Measurements from ENCODE around the gene RANBP10. TPM values are rescaled to one million over a fixed set of nuclear protein-coding genes. Genes with fewer than 3 reads are reported as not detected.

RANBP10 gene
- total RNA-seq, 4 donors from 2014 or later: 15.0 to 24.6 (median 17.9) TPM

DNA sequence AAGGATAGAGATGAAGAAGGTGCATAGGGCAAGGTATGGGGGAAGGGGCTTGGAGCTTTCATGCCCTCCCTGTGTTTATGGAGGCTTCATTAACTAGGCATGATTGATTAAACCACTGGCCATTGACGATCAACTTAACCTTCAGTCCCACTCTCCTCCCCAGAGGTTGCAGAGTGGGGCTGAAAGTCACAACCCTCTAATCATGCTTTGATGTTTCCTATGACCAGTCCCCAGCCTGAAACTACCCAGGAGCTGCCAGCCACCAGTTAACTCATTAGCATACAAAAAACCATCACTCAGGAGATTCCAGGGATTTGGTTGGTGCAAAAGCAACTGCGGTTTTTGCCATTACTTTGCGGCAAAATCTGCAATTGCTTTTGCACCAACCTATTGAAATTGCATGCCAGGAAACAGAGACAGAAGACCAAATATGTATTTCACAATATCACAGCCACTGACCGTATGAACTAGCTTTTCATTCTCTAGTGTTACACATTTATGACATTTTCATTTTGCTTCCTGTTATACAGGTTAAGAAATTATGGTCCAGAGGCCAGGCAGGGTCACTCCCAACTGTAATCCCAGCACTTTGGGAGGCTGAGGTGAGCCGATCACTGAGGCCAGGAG is 92.6 kb downstream of the RANBP10 start:
- DNase-seq (ENCODE audit: low spot score in 2 of 2): no peak
- TF ChIP-seq, protein P1, sequence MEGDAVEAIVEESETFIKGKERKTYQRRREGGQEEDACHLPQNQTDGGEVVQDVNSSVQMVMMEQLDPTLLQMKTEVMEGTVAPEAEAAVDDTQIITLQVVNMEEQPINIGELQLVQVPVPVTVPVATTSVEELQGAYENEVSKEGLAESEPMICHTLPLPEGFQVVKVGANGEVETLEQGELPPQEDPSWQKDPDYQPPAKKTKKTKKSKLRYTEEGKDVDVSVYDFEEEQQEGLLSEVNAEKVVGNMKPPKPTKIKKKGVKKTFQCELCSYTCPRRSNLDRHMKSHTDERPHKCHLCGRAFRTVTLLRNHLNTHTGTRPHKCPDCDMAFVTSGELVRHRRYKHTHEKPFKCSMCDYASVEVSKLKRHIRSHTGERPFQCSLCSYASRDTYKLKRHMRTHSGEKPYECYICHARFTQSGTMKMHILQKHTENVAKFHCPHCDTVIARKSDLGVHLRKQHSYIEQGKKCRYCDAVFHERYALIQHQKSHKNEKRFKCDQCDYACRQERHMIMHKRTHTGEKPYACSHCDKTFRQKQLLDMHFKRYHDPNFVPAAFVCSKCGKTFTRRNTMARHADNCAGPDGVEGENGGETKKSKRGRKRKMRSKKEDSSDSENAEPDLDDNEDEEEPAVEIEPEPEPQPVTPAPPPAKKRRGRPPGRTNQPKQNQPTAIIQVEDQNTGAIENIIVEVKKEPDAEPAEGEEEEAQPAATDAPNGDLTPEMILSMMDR (IDR thresholded peaks at IDR 0.05): no peak
- no peak for TF ChIP-seq POLR2A (IDR thresholded peaks at IDR 0.05)
- intact Hi-C loops (cut with DNase I; ENCODE audit: low total_unique reads): no loop called here
- H3K4me3 ChIP-seq (ENCODE audit: low read depth, poor library complexity, severe bottlenecking): no peak overlapping the region
- WGBS, 2 donors: 79 to 88% methylated on average over 5 of the region's 5 CpGs

DNA sequence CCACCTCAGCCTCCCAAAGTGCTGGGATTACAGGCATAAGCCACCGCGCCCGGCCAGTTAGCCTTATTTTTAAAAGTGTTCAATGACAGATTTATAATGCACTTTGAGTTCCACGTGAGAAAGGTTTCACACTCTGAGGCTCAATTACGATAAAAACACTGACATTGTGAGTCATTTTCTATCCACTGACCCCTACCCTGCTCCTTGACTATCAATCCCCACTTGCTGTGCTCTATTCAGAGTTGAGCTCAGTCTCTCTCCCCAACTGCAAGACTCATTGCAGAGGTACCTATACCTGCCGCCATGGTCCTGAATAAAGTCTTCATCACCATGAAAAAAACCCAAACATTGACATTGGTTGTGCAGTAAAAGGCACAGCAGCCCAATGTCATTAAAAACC is 95.8 kb downstream of the RANBP10 start:
- TF ChIP-seq, protein P1 (IDR thresholded peaks at IDR 0.05): no peak
- no peak for TF ChIP-seq POLR2A (IDR thresholded peaks at IDR 0.05)
- no peak for DNase-seq (ENCODE audit: low spot score in 2 of 2)
- intact Hi-C loops (cut with DNase I; ENCODE audit: low total_unique reads): no loop called here
- H3K4me3 ChIP-seq (ENCODE audit: low read depth, poor library complexity, severe bottlenecking): no peak overlapping the region
- 89 to 93% methylated on average over 6 of the region's 6 CpGs for WGBS, 2 donors

DNA sequence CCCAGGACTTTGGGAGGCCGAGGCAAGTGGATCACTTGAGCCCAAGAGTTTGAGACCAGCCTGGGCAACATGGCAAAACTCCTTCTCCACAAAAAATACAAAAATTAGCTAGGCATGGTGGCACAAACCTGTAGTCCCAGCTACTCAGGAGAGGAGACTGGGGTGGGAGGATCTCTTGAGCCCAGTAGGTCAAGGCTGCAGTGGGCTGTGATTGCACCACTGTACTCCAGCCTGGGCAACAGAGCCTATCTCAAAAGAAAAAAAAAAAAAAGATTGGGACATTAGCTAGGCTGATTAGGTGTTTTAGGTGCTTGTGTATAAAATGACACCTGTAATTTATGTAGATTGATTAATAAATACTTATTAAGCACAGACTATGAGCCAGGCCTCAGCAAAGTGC is 97.3 kb downstream of the RANBP10 start:
- 96 to 97% methylated on average over 1 of the region's 1 CpG for WGBS, 2 donors
- no peak for TF ChIP-seq POLR2A (IDR thresholded peaks at IDR 0.05)
- TF ChIP-seq, protein P1 (IDR thresholded peaks at IDR 0.05): no peak
- intact Hi-C loops (cut with DNase I; ENCODE audit: low total_unique reads): no loop called here
- no peak overlapping the region for H3K4me3 ChIP-seq (ENCODE audit: low read depth, poor library complexity, severe bottlenecking)
- DNase-seq (ENCODE audit: low spot score in 2 of 2): no peak

DNA sequence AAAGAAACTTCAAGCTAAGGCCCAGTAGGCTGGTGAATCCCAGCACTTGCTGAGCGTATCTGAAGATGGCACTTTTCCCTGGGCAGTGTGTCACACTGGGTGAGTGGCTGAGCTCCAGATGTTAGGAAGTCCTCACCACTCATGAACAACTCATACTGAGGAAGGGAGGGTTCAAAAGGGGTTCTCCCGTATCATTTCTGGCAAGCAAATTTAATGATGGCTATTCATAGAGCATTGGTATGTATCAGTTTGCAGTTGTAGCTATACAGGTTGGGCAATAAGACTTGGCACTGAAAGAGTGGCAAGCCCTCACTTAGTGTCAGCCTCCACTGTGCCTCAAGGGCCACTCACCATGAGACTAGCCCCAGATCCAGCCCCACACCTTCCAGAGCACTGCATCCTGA is 98.0 kb downstream of the RANBP10 start:
- intact Hi-C loops (cut with DNase I; ENCODE audit: low total_unique reads): no loop called here
- WGBS, 2 donors: 30 to 32% methylated on average over 2 of the region's 2 CpGs
- TF ChIP-seq, protein P1 (IDR thresholded peaks at IDR 0.05): no peak
- TF ChIP-seq POLR2A (IDR thresholded peaks at IDR 0.05): no peak
- DNase-seq (ENCODE audit: low spot score in 2 of 2): no peak
- no peak overlapping the region for H3K4me3 ChIP-seq (ENCODE audit: low read depth, poor library complexity, severe bottlenecking)

DNA sequence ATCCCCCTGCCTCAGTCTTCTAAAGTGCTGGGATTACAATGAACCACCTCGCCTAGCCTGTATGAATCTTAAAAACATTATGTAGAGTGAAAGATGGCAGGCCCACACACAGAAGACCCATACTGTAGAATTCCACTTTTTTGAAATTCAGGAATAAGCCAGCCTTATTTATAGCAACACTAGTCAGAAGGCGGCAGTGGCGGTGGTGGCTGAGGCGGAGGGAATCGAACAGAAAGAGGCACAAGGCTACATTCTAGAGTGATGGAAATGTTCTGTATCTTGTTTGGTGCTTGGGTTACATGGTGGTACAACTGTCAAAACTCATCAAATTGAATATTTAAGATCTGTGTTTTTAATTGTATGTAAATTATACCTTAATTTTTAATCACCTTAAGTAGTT is 98.6 kb downstream of the RANBP10 start:
- no peak for DNase-seq (ENCODE audit: low spot score in 2 of 2)
- no peak overlapping the region for H3K4me3 ChIP-seq (ENCODE audit: low read depth, poor library complexity, severe bottlenecking)
- WGBS, 2 donors: 97% methylated on average over 5 of the region's 5 CpGs
- intact Hi-C loops (cut with DNase I; ENCODE audit: low total_unique reads): no loop called here
- TF ChIP-seq, protein P1 (IDR thresholded peaks at IDR 0.05): no peak
- no peak for TF ChIP-seq POLR2A (IDR thresholded peaks at IDR 0.05)

DNA sequence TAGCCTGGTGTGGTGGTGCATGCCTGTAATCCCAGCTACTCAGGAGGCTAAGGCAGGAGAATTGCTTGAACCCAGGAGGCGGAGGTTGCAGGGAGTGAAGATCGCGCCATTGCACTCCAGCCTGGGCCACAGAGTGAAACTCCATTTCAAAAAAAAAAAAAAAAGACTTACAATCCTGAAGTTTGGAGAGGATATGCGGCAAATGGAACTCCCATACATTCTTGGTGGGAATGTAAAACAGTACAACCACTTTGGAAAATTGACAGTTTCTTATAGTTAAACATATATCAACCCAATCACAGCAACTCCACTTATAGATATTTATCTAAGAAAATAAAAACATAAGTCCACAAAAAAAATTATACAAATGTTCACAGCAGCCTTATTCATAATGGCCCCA is 99.2 kb downstream of the RANBP10 start:
- TF ChIP-seq, protein P1 (IDR thresholded peaks at IDR 0.05): no peak
- TF ChIP-seq POLR2A (IDR thresholded peaks at IDR 0.05): no peak
- intact Hi-C loops (cut with DNase I; ENCODE audit: low total_unique reads): no loop called here
- WGBS, 2 donors: 93 to 97% methylated on average over 4 of the region's 4 CpGs

More for the DNA sequence above, 99.2 kb downstream of the RANBP10 start:
- no peak overlapping the region for H3K4me3 ChIP-seq (ENCODE audit: low read depth, poor library complexity, severe bottlenecking)
- no peak for DNase-seq (ENCODE audit: low spot score in 2 of 2)
